NCI-H1105 (cell line): ENCODE measurements around the gene PHC1.
"Not testable (repeated sequence)": the region's sequence is repeated elsewhere in the genome, so short reads cannot be mapped to it uniquely, and the experiment has no call there.

ENCODE experiments used
- DNase-seq: peaks from one replicate; lab custom pipeline; 2025; lab: John Stamatoyannopoulos, UW

PHC1 gene

GRCh38 chr12:8914033-8914715 lies at the start of gene PHC1:
TSS of gene PHC1 (plus strand) at chr12:8914509. CDS start at chr12:8917678, 3,169 bp downstream.
- peak; percentile 94 for DNase-seq

DNA sequence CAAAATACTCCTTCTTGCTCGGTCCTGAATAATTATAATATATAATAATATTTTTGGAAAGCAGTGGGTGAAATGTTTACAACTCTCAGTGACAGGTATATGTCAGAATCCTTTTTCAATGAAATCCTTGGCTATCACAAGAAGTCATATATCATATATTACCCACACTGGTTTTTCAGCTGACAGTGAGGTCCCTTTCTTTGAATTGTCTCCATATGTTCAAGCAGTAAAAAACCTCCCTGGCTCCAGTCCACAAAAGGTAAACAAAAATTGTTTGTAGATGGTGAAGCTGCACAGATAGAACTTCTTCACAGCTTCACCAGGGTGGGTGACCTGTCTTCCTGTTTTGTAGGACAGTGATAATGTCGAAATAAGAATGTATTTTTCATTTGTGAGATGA lies 47.9 kb upstream of the PHC1 start:
- no peak for DNase-seq

GRCh38 chr12:8867009-8867408 lies 47.3 kb upstream of the PHC1 start:
- DNase-seq: no peak

DNA sequence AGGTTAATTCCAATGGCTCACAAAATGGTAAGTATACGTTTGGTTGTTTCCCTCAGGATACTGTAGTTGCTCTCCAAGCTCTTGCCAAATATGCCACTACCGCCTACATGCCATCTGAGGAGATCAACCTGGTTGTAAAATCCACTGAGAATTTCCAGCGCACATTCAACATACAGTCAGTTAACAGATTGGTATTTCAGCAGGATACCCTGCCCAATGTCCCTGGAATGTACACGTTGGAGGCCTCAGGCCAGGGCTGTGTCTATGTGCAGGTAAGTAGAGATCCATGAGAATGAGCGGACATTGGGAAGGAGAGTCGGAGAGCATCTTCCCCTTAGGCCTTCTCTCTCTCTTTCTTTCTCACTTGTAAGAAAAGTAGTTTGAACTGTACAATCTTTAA lies 46.5 kb upstream of the PHC1 start:
- no peak for DNase-seq

GRCh38 chr12:8870586-8870985 lies 43.7 kb upstream of the PHC1 start:
- no peak for DNase-seq

DNA sequence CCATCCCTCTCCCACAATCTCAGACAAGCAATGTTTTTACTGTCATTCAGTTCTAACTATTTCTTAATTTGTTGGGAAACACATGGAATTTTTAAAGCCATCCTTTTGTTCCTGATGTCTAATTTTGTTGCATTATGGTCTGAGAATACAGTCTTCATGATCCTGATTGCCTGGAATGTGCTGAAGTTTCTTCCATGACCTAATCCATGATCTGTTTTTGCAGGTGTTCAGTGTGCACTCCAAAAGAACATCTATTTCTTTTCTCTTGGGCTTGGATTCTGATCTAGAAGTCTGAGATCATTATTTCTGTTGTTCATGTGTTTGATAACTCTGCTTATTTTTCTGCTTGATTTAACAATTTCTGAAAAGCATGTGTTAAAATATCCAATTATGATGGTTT lies 43.2 kb upstream of the PHC1 start:
- DNase-seq: no peak

GRCh38 chr12:8876887-8877286 lies 37.4 kb upstream of the PHC1 start:
- DNase-seq: no peak

GRCh38 chr12:8886502-8887284 lies 27.6 kb upstream of the PHC1 start:
- no peak for DNase-seq

GRCh38 chr12:8887285-8887715 lies 27.0 kb upstream of the PHC1 start:
- no peak for DNase-seq

- DNase-seq: peak; percentile 2
Measured at GRCh38 chr12:8890313-8891085, 23.8 kb upstream of the PHC1 start.

- no peak for DNase-seq
Measured at GRCh38 chr12:8891976-8892375, 22.3 kb upstream of the PHC1 start.

DNA sequence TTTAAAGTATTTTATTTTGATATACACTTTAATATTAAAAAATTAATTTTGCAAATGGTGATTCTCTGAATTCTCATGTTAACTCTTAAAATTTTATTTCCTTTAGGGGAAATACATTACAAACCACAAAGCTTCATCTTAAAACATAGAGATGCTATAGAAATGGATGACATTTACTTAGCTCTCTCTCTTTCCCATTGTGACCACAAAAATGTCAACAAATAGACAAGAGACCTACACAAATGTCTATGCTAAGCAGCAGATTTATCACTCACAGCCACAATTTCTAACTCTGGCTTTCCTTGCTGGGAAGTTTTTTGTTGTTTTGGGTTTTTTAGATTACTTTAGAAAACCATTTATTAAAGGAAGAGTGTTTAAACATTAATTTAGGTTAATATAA lies 19.9 kb upstream of the PHC1 start:
- no peak for DNase-seq

DNA sequence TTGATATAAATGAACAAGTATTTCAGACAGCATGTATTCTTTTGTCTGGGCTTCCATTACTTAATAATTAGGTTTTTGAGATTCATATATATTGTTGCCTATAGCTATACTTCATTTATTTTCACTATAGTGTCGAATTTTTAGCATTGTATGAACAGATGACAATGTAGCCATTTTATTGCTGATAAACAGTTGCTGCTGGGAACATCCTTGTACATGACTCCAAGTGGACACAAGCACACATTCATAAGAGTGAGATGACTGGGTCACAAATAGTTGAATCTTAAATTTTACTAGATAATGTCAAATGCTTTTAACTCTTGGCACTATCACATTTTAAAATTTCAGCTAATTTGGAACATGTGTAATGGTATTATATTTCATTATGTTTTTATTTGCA lies 19.3 kb upstream of the PHC1 start:
- no peak for DNase-seq

DNA sequence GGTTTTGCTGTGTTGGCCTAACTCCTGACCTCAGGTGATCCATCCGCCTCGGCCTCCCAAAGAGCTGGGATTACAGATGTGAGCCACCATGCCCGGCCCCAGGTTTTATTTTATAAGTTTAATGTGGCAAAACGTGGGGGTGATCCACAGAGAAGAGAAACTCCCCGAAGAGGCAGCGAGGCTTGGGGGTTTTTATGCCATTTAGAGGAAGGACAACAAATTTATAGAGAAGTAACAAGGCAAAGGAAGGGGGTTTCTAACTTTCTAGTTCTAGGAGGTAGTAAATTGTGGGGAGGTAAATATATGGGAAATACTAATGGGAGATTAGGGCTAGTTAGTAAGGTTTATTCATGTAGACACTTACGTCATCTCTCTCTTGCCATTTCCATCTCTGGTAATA lies 17.2 kb upstream of the PHC1 start:
- DNase-seq: no peak

- no peak for DNase-seq
Measured at GRCh38 chr12:8899830-8900229, 14.5 kb upstream of the PHC1 start.

DNA sequence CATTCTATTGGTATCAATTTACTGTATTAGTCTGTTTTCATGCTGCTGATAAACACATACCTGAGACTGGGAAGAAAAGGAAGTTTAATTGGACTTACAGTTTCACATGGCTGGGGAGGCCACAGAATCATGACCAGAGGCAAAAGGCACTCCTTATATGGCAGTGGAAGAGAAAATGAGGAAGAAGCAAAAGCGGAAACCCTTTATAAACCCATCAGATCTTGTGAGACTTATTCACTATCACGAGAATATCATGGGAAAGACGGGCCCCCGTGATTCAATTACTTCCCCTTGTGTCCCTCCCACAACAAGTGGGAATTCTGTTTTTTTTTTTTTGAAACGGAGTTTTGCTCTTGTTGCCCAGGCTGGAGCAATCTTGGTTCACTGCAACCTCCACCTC lies 11.6 kb upstream of the PHC1 start:
- not testable (repeated sequence) for DNase-seq

DNA sequence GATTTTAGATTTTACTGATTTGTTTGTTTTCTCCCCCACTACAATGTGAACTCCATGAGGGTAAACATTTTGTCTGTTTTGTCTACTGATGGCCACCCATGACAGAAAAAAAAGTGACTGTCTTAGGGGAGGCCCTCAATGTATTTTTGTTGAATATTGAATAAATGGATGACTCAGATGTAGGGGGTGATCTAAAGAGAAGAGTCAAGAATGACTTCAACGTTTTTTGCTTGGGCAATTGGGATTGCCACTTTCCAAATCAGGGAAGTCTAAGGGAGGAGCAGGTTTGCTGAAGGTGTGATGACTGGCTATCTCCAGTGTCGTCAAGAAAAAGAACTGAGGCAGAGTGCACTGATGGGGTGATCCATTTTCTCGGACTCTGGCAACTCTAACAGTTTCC lies 10.7 kb upstream of the PHC1 start:
- DNase-seq: no peak

- DNase-seq: no peak
Measured at GRCh38 chr12:8904665-8905064, 9.6 kb upstream of the PHC1 start.

GRCh38 chr12:8905546-8905945 lies 8.8 kb upstream of the PHC1 start:
- no peak for DNase-seq

GRCh38 chr12:8906266-8907180 lies 7.8 kb upstream of the PHC1 start:
- DNase-seq: no peak

DNA sequence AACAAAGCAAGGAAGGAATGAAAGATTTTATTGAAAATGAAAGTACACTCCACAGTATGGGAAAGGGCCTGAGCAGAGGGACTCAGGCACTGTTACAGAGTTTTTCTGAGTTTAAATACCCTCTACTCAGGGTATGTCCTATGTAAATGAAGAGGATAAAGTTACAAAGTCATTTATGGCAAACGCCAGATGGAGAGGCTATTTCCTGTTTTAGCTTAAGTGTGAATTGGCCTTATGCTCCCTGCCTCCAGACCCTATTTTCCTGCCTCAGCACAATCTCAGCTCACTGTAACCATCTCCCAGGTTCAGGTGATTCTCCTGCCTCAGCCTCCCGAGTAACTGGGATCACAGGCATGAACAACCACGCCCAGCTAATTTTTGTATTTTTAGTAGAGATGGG lies 6.8 kb upstream of the PHC1 start:
- no peak for DNase-seq

- DNase-seq: no peak
Measured at GRCh38 chr12:8909752-8910151, 4.6 kb upstream of the PHC1 start.
